Neuronal stem cell (in vitro differentiated cells): ENCODE results near the gene FAM32A.

ENCODE experiments used
- DNase-seq: peaks from one replicate; pipeline ENCODE4 v3.0.0-alpha.2; 2013; ENCODE audit warnings: low spot score
- H2AFZ ChIP-seq: one replicate; pipeline ENCODE4 v1.6.1; 2013; ENCODE audit warnings: mild to moderate bottlenecking, low read length, inconsistent platforms
- H2AK5ac ChIP-seq: 2 replicates; pipeline ENCODE4 v1.6.1; 2013; ENCODE audit warnings: low read depth, mild to moderate bottlenecking, inconsistent platforms, low read length, moderate library complexity, mixed read lengths
- H2BK120ac ChIP-seq: 2 replicates; pipeline ENCODE4 v1.6.1; 2013; ENCODE audit warnings: low read depth, mild to moderate bottlenecking, inconsistent platforms, low read length, moderate library complexity, mixed read lengths
- H2BK12ac ChIP-seq: one replicate; pipeline ENCODE4 v1.6.1; 2013; ENCODE audit warnings: low read length, inconsistent platforms
- H2BK15ac ChIP-seq: 2 replicates; pipeline ENCODE4 v1.6.1; 2013; ENCODE audit warnings: mild to moderate bottlenecking, low read length, inconsistent platforms, mixed read lengths
- H2BK5ac ChIP-seq: one replicate; pipeline ENCODE4 v1.6.1; 2013; ENCODE audit warnings: inconsistent platforms, mild to moderate bottlenecking, low read length, moderate library complexity
- H3K14ac ChIP-seq: one replicate; pipeline ENCODE4 v1.6.1; 2013; ENCODE audit warnings: low read length, inconsistent platforms
- H3K18ac ChIP-seq: 2 replicates; pipeline ENCODE4 v1.6.1; 2013; ENCODE audit warnings: low read length, inconsistent platforms
- H3K23ac ChIP-seq: 2 replicates; pipeline ENCODE4 v1.6.1; 2013; ENCODE audit warnings: low read depth, mild to moderate bottlenecking, mixed read lengths, low read length, inconsistent platforms; ENCODE audit not compliant: poor library complexity
- H3K27ac ChIP-seq: replicated peaks from 3 replicates; pipeline ENCODE4 v1.5.1; 2013; ENCODE audit warnings: low read length, inconsistent platforms
- H3K27me3 ChIP-seq, 3 experiments: 2 replicates each; pipeline ENCODE4 v1.6.1; 2013; ENCODE audit warnings: low read length in 3 of 3, mild to moderate bottlenecking in 2 of 3, inconsistent platforms in 1 of 3, low read depth in 1 of 3, mixed read lengths in 1 of 3, moderate library complexity in 1 of 3; ENCODE audit not compliant: control insufficient read depth in 3 of 3, insufficient read depth in 3 of 3
- H3K36me3 ChIP-seq, 2 donors: replicated peaks in 1 of 2; 2 replicates each; pipeline ENCODE4 v1.6.1; 2013; ENCODE audit warnings: low read length in 2 of 2; ENCODE audit not compliant: control insufficient read depth in 2 of 2, insufficient read depth in 2 of 2
- H3K4ac ChIP-seq: 2 replicates; pipeline ENCODE4 v1.6.1; 2013; ENCODE audit warnings: inconsistent platforms, mild to moderate bottlenecking, low read length, moderate library complexity
- H3K4me1 ChIP-seq, 2 donors: 1 replicate in 1 of 2; 2 replicates in 1 of 2; pipeline ENCODE4 v1.6.1; 2013; ENCODE audit warnings: low read length in 2 of 2, low read depth in 1 of 2; ENCODE audit not compliant: control insufficient read depth in 2 of 2, insufficient read depth in 1 of 2
- H3K4me2 ChIP-seq: one replicate; pipeline ENCODE4 v1.6.1; 2013; ENCODE audit warnings: mild to moderate bottlenecking, low read length, inconsistent platforms; ENCODE audit not compliant: insufficient read depth, poor library complexity, severe bottlenecking
- H3K4me3 ChIP-seq, 2 donors: 2 replicates each; pipeline ENCODE4 v1.5.1; 2013; ENCODE audit warnings: low read length in 2 of 2, mild to moderate bottlenecking in 2 of 2, inconsistent platforms in 1 of 2, moderate library complexity in 1 of 2
- H3K79me1 ChIP-seq: one replicate; pipeline ENCODE4 v1.6.1; 2013; ENCODE audit warnings: low read depth, mild to moderate bottlenecking, inconsistent platforms, low read length, moderate library complexity
- H3K9ac ChIP-seq: one replicate; pipeline ENCODE4 v1.6.1; 2013; ENCODE audit warnings: mild to moderate bottlenecking, low read depth, low read length, inconsistent platforms; ENCODE audit not compliant: poor library complexity
- H3K9me3 ChIP-seq, 2 donors: replicated peaks in 1 of 2; 2 replicates each; pipeline versions ENCODE3 to v1.6.1; 2013; ENCODE audit warnings: low read length in 2 of 2, mild to moderate bottlenecking in 2 of 2, inconsistent platforms in 1 of 2, low read depth in 1 of 2, mixed read lengths in 1 of 2, moderate library complexity in 1 of 2; ENCODE audit not compliant: control insufficient read depth in 2 of 2, insufficient read depth in 1 of 2
- H4K8ac ChIP-seq: one replicate; pipeline ENCODE4 v1.6.1; 2013; ENCODE audit warnings: low read depth, mild to moderate bottlenecking, inconsistent platforms, low read length, moderate library complexity
- H4K91ac ChIP-seq: one replicate; pipeline ENCODE4 v1.6.1; 2013; ENCODE audit warnings: low read length, low read depth, mild to moderate bottlenecking, inconsistent platforms; ENCODE audit not compliant: poor library complexity
- WGBS, 2 donors: extraction: QIAGEN DNeasy Blood & Tissue Kit; methylation state at CpG; one replicate each; pipeline ENCODE4 v1.1.7; 2013; ENCODE audit warnings: missing lambda C conversion rate in 2 of 2, mixed read lengths in 1 of 2; ENCODE audit not compliant: insufficient read length in 2 of 2, insufficient replicate concordance in 1 of 2; ENCODE audit errors: extremely low coverage in 2 of 2; 5-methylcytosine and 5-hydroxymethylcytosine counted together

The FAM32A gene

DNA sequence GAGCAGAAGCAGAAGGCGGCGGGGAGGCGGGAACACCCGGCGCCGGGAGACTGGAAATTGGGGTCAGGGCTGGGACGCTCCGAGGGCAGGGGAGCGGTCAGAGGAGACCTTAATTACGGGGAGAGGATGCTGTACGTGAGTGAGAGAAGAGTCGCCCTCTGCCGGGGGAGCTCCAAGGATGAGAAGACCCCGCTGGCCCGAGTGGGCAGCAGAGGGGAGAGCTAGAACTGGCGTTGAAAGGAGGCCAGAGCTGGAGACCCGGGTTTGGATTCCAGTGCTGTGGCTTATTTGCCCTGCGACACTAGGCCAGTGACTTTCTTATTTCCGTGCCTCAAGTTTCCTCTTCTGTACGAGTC is 536 bp downstream of the FAM32A start:
- H3K4me1 ChIP-seq, result no peaks in the 10 kb centered on the region
- peak overlapping the region; percentile 70 to 93 for H3K4me3 ChIP-seq
- H3K36me3 ChIP-seq, result peaks cover 26 to 41% of the 10 kb centered on the region in 2 donors
- no peak overlapping the region for H4K8ac ChIP-seq
- H3K14ac ChIP-seq, result no peak overlapping the region
- H3K23ac ChIP-seq, result no peak overlapping the region
- DNase-seq, result peak; percentile 46
- H3K4me2 ChIP-seq, result peak overlapping the region; percentile 65
- H2BK120ac ChIP-seq, result no peak overlapping the region
- no peaks in the 10 kb centered on the region for H3K27me3 ChIP-seq
- no peak overlapping the region for H2BK5ac ChIP-seq
- H3K18ac ChIP-seq, result no peak overlapping the region
- peaks cover 0 to 2% of the 10 kb centered on the region in 2 donors for H3K9me3 ChIP-seq
- H4K91ac ChIP-seq, result no peak overlapping the region
- H2AFZ ChIP-seq, result peak overlapping the region; percentile 80
- peak overlapping the region; percentile 34 for H3K9ac ChIP-seq
- peak overlapping the region; percentile 6 for H2AK5ac ChIP-seq
- no peak overlapping the region for H2BK15ac ChIP-seq
- no peak overlapping the region for H2BK12ac ChIP-seq
- peaks cover 6% of the 10 kb centered on the region for H3K79me1 ChIP-seq
- H3K27ac ChIP-seq, result no peak overlapping the region
- H3K4ac ChIP-seq, result no peak overlapping the region
- no CpG with 5 or more reads among the region's 20 CpGs for whole genome bisulfite sequencing, 2 donors

- Histone ChIP-seq H2AFZ (no peak overlapping the region), H3K79me1 (peaks cover 7% of the 10 kb centered on the region), H3K4me3 (no peak overlapping the region), H3K9me3 (peaks cover 0 to 2% of the 10 kb centered on the region in 2 donors), H3K9ac (no peak overlapping the region), H3K18ac (no peak overlapping the region), H2BK120ac (no peak overlapping the region), H3K4ac (no peak overlapping the region), H3K23ac (no peak overlapping the region), H3K27me3 (no peaks in the 10 kb centered on the region), H3K36me3 (peaks cover 40 to 60% of the 10 kb centered on the region in 2 donors), H2AK5ac (no peak overlapping the region), H2BK12ac (no peak overlapping the region), H2BK15ac (no peak overlapping the region), H3K4me2 (no peak overlapping the region), H2BK5ac (no peak overlapping the region), H4K8ac (no peak overlapping the region), H3K4me1 (no peaks in the 10 kb centered on the region), H4K91ac (no peak overlapping the region), H3K14ac (no peak overlapping the region), H3K27ac (no peak overlapping the region)
- no CpG with 5 or more reads among the region's 3 CpGs for WGBS, 2 donors
- DNase-seq, result no peak
Observed at GRCh38 chr19:16188521-16188920, 3.3 kb downstream of the FAM32A start.

DNA sequence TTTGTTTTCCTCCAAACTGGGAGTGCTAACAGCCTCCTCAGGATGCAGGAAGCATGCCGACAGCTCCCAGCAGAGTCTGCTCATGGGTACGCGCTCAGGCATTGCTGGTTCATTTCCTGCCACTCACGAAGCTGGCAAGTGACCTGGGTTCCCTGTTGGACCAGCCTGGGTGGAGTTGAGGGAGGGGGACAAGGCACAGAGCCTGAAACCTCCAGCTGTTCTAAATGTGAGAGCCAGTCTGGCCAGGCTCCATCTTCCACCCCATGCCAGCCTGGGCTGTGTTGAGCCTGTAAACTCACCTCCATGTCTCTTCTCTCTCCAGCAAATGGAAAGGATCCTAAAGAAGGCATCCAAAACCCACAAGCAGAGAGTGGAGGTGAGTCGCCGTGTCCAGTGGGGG is 5.0 kb downstream of the FAM32A start:
- Histone ChIP-seq H3K27ac (no peak overlapping the region), H3K4me3 (peak overlapping the region in 1 of 2 donors; percentile 21), H2BK12ac (no peak overlapping the region), H3K9me3 (peaks cover 0 to 2% of the 10 kb centered on the region in 2 donors), H3K4me2 (no peak overlapping the region), H3K18ac (no peak overlapping the region), H3K27me3 (no peaks in the 10 kb centered on the region), H3K23ac (peak overlapping the region; percentile 40), H4K8ac (no peak overlapping the region), H2AK5ac (no peak overlapping the region), H3K36me3 (peaks cover 40 to 61% of the 10 kb centered on the region in 2 donors), H3K79me1 (peaks cover 7% of the 10 kb centered on the region), H4K91ac (no peak overlapping the region), H2AFZ (no peak overlapping the region), H3K14ac (no peak overlapping the region), H3K4me1 (no peaks in the 10 kb centered on the region), H2BK15ac (no peak overlapping the region), H2BK120ac (no peak overlapping the region), H3K9ac (no peak overlapping the region), H3K4ac (no peak overlapping the region), H2BK5ac (no peak overlapping the region)
- DNase-seq, result no peak
- no CpG with 5 or more reads among the region's 6 CpGs for WGBS, 2 donors

- H4K91ac ChIP-seq, result no peak overlapping the region
- H3K9ac ChIP-seq, result no peak overlapping the region
- no peak overlapping the region for H3K14ac ChIP-seq
- no peaks in the 10 kb centered on the region for H3K27me3 ChIP-seq
- H3K9me3 ChIP-seq, result peaks cover 0 to 2% of the 10 kb centered on the region in 2 donors
- H3K4me3 ChIP-seq, result no peak overlapping the region
- H4K8ac ChIP-seq, result no peak overlapping the region
- H3K79me1 ChIP-seq, result peaks cover 7% of the 10 kb centered on the region
- H2BK12ac ChIP-seq, result no peak overlapping the region
- peaks cover 40 to 61% of the 10 kb centered on the region in 2 donors for H3K36me3 ChIP-seq
- H3K23ac ChIP-seq, result no peak overlapping the region
- WGBS, 2 donors, result no CpG with 5 or more reads among the region's 10 CpGs
- H3K4ac ChIP-seq, result no peak overlapping the region
- H3K18ac ChIP-seq, result no peak overlapping the region
- no peak for DNase-seq
- H3K4me2 ChIP-seq, result no peak overlapping the region
- no peak overlapping the region for H2BK120ac ChIP-seq
- H2AK5ac ChIP-seq, result no peak overlapping the region
- no peak overlapping the region for H3K27ac ChIP-seq
- no peak overlapping the region for H2BK15ac ChIP-seq
- no peak overlapping the region for H2AFZ ChIP-seq
- H2BK5ac ChIP-seq, result no peak overlapping the region
- no peaks in the 10 kb centered on the region for H3K4me1 ChIP-seq
Observed at GRCh38 chr19:16190736-16191135, 5.5 kb downstream of the FAM32A start.
